AG09319 (cell line): ENCODE measurements around the gene STOX2.

Source experiments
- DNase-seq: peaks from one replicate; pipeline ENCODE4 v3.0.0-alpha.2; 2010; ENCODE audit warnings: low read depth; ENCODE audit errors: extremely low read depth
- CTCF ChIP-seq: IDR thresholded peaks from 2 replicates; pipeline ENCODE4 v1.5.1; 2011; ENCODE audit warnings: low read depth, mild to moderate bottlenecking, inconsistent platforms, low read length, moderate library complexity

The STOX2 gene

GRCh38 chr4:183968931-183969330 lies 63.8 kb downstream of the STOX2 start:
- TF ChIP-seq CTCF = no peak
- no peak for DNase-seq

GRCh38 chr4:183969596-183969995 lies 64.5 kb downstream of the STOX2 start:
- no peak for TF ChIP-seq CTCF

GRCh38 chr4:183971929-183972490 lies 66.9 kb downstream of the STOX2 start:
- TF ChIP-seq CTCF = no peak
- DNase-seq = no peak

More at GRCh38 chr4:183969596-183969995, 64.5 kb downstream of the STOX2 start:
- no peak for DNase-seq

DNA sequence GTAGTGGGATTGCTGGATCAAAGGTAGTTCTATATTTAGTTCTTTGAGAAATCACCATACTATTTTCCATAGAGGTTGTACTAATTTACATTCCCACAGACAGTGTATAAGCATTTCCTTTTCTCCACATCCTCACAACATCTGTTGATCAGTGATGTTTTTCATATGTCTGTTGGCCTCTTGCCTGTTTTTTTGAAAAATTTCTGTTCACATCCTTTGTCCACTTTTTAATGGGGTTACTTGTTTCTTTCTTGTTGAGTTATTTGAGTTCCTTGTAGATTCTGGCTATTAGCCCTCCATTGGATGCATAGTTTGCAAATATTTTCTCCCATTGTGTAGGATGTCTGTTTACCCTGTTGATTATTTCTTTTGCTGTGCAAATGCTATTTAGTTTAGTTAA lies 72.6 kb downstream of the STOX2 start:
- no peak for TF ChIP-seq CTCF
- DNase-seq = no peak

DNA sequence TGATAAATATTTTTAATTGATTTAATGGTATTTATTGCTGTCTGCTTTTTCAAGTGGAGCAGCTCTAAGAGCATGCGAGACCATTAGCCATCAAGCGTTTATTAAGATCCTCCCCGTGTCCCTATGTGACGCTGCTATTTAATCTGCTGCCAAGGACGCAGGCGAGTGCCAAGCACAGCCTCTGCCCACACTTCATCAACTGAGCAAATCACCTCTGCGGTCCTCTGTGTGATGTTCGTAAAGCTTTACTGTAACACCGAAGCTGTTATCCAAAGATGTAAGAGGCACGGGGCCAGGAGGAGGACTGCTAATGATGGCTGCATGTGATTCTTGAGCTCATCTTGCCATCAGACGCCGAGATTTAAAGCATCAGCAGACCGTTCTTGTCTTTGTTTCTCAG lies 79.5 kb downstream of the STOX2 start:
- no peak for TF ChIP-seq CTCF
- no peak for DNase-seq

GRCh38 chr4:183985786-183986185 lies 80.7 kb downstream of the STOX2 start:
- DNase-seq = no peak
- no peak for TF ChIP-seq CTCF

DNA sequence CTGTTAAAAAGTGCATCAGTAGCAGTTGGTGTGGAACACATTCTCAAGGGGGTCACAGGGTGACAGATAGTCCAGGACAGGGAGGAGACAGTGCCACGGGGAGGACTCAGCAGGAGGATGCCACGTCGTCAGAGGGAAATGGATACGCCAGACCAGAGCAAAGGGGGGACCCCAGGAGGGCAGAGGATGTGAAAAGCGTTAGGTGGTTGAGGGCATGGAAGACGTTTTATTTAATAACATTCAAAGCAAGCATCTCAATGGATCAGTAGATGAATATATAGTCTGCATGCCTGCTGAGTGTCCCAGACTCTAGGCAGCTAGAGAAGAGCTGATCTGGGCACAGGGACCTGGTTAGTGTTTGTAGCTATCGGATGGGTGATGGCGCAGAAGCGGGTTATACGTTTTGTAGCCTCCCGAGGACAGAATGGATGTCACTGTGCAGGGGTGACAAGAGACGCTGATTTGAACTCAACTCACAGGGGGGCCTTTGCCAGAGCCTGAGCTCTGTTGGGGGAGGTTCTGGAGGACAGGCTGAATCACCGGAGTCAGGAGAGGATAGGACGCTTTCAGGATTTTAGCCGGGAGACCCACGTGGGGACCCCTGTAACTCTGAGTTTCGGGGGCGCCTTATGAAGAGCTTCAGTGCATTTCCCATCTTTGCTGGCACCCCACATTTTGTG lies 81.3 kb downstream of the STOX2 start:
- no peak for DNase-seq
- TF ChIP-seq CTCF = no peak
